DND-41 (cell line): ENCODE measurements around the gene THSD1.
"Not testable (repeated sequence)": the region's sequence is repeated elsewhere in the genome, so short reads cannot be mapped to it uniquely, and the experiment has no call there.

Experiments used
- ATAC-seq: fragments of 200-7000 bp; cut with Tn5 transposase; 3 replicates; pipeline ENCODE4 v1.9.1; 2021; ENCODE audit warnings: low read depth; ENCODE audit not compliant: insufficient read depth
- DNase-seq: peaks from one replicate; pipeline ENCODE4 v3.0.0-alpha.2; 2020
- H2AFZ ChIP-seq: 2 replicates; pipeline ENCODE4 v1.6.0; 2012; ENCODE audit warnings: low read depth, low read length
- H3K27ac ChIP-seq: 2 replicates; pipeline ENCODE4 v1.5.1; 2012; ENCODE audit warnings: low read length, inconsistent platforms
- H3K27me3 ChIP-seq: fragments of 200-600 bp; sonication (generic); 2 replicates; pipeline ENCODE4 v1.6.0; 2012; ENCODE audit warnings: low read length, mild to moderate bottlenecking, inconsistent platforms; ENCODE audit not compliant: insufficient read depth, poor library complexity
- H3K36me3 ChIP-seq: 2 replicates; pipeline ENCODE4 v1.5.1; 2012; ENCODE audit warnings: low read length, inconsistent platforms; ENCODE audit not compliant: insufficient read depth
- H3K4me1 ChIP-seq: 2 replicates; pipeline ENCODE4 v1.5.1; 2012; ENCODE audit warnings: mild to moderate bottlenecking, low read length; ENCODE audit not compliant: insufficient read depth
- H3K4me2 ChIP-seq: 2 replicates; pipeline ENCODE4 v1.6.0; 2012; ENCODE audit warnings: mild to moderate bottlenecking, moderate library complexity, low read length, inconsistent platforms; ENCODE audit not compliant: insufficient read depth
- H3K4me3 ChIP-seq, 2 experiments: fragments of 200-600 bp in 1 of 2; shearing (Covaris generic) in 1 of 2; 2 replicates each; pipeline ENCODE4 v1.5.1; 2012 to 2016; ENCODE audit warnings: inconsistent platforms in 2 of 2, low read length in 2 of 2, mild to moderate bottlenecking in 2 of 2, low read depth in 1 of 2, moderate library complexity in 1 of 2
- H3K79me2 ChIP-seq: 2 replicates; pipeline ENCODE4 v1.6.0; 2012; ENCODE audit warnings: low read length, inconsistent platforms; ENCODE audit not compliant: insufficient read depth
- H3K9ac ChIP-seq: 2 replicates; pipeline ENCODE4 v1.6.0; 2012; ENCODE audit warnings: low read depth, mild to moderate bottlenecking, inconsistent platforms, low read length, moderate library complexity
- H3K9me3 ChIP-seq: 2 replicates; pipeline ENCODE4 v1.5.1; 2012; ENCODE audit warnings: low read length, moderate library complexity, mild to moderate bottlenecking, inconsistent platforms; ENCODE audit not compliant: insufficient read depth, severe bottlenecking
- H4K20me1 ChIP-seq: 2 replicates; pipeline ENCODE4 v1.6.0; 2012; ENCODE audit warnings: low read length; ENCODE audit not compliant: insufficient read depth
- EZH2 ChIP-seq: IDR thresholded peaks from 3 replicates; pipeline ENCODE4 v1.6.1; 2012; ENCODE audit warnings: borderline replicate concordance, low read depth, mild to moderate bottlenecking, moderate library complexity, low read length, inconsistent platforms; ENCODE audit not compliant: severe bottlenecking
- TF ChIP-seq, protein P1 (sequence below): IDR thresholded peaks from 2 replicates; pipeline ENCODE4 v1.5.1; 2012; ENCODE audit warnings: borderline replicate concordance, low read length, moderate library complexity, mild to moderate bottlenecking; ENCODE audit not compliant: poor library complexity, severe bottlenecking; ENCODE audit errors: extremely low read depth

The THSD1 gene

DNA sequence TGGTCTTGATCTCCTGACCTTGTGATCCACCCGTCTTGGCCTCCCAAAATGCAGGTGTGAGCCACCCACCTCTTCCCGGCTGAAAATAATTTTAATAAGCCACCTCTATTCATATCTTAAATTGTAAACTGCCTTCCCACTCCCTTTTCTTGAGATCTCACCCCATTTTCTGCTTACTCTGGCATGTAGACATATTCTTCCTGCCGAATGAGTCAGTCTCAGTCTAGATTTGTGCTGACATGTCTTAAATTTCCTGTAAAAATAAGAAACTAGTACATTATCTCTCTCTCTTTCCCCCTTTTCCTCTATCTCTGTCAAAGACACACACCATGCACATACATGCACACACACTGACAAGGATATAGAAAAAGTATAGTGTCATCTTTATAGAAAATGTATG is 60.9 kb downstream of the THSD1 start:
- H3K9ac ChIP-seq = no peak overlapping the region
- no peak overlapping the region for H3K4me2 ChIP-seq
- H3K4me3 ChIP-seq = no peak overlapping the region
- H3K9me3 ChIP-seq = no peaks in the 10 kb centered on the region
- H2AFZ ChIP-seq = no peak overlapping the region
- DNase-seq (no peak), ATAC-seq (no peak)
- no peaks in the 10 kb centered on the region for H3K79me2 ChIP-seq
- H3K27me3 ChIP-seq = no peaks in the 10 kb centered on the region
- no peaks in the 10 kb centered on the region for H4K20me1 ChIP-seq
- no peaks in the 10 kb centered on the region for H3K4me1 ChIP-seq
- no peaks in the 10 kb centered on the region for H3K36me3 ChIP-seq
- no peak overlapping the region for H3K27ac ChIP-seq
- TF ChIP-seq EZH2 = no peak
- TF ChIP-seq, protein P1, sequence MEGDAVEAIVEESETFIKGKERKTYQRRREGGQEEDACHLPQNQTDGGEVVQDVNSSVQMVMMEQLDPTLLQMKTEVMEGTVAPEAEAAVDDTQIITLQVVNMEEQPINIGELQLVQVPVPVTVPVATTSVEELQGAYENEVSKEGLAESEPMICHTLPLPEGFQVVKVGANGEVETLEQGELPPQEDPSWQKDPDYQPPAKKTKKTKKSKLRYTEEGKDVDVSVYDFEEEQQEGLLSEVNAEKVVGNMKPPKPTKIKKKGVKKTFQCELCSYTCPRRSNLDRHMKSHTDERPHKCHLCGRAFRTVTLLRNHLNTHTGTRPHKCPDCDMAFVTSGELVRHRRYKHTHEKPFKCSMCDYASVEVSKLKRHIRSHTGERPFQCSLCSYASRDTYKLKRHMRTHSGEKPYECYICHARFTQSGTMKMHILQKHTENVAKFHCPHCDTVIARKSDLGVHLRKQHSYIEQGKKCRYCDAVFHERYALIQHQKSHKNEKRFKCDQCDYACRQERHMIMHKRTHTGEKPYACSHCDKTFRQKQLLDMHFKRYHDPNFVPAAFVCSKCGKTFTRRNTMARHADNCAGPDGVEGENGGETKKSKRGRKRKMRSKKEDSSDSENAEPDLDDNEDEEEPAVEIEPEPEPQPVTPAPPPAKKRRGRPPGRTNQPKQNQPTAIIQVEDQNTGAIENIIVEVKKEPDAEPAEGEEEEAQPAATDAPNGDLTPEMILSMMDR = no peak

DNA sequence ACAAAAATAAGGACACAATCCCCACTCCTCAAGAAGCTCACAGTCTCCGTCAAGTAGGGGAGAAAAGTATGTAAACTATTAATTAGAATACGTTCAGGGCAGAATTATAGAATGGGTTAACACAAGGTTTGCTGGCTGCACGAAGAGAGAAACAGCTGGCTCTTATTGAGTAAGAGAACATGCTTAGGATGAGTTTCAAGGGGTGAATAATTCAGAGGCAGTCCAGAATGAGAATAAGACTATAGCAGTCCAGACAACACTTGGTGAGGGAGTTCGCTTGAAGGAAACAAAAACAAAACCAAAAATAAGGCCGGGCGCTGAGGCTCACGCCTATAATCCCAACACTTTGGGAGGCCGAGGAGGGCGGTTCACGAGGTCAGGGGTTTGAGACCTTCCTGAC is 61.9 kb downstream of the THSD1 start:
- Histone ChIP-seq H3K9me3 (no peaks in the 10 kb centered on the region), H3K27me3 (no peaks in the 10 kb centered on the region), H4K20me1 (no peaks in the 10 kb centered on the region), H3K4me3 (no peak overlapping the region), H3K36me3 (no peaks in the 10 kb centered on the region), H3K79me2 (no peaks in the 10 kb centered on the region), H3K9ac (no peak overlapping the region), H2AFZ (no peak overlapping the region), H3K4me1 (no peaks in the 10 kb centered on the region), H3K4me2 (no peak overlapping the region), H3K27ac (no peak overlapping the region)
- ATAC-seq (no peak), DNase-seq (no peak)
- no peak for TF ChIP-seq EZH2
- TF ChIP-seq, protein P1 = no peak

DNA sequence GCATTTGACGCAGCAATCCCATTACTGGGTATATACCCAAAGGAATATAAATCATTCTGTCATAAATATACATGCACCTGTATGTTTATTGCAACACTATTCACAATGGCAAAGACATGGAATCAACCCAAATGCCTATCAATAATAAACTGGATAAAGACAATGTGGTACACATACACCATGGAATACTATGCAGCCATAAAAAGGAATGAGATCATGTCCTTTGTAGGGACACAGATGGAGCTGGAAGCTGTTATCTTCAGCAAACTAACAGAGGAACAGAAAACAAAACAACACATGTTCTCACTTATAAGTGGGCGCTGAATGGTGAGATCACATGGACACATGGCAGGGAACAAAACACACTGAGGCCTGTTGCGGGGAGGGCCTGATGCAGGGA is 63.8 kb downstream of the THSD1 start:
- DNase-seq, H3K4me1 ChIP-seq, H3K79me2 ChIP-seq, H3K4me3 ChIP-seq, H3K36me3 ChIP-seq, H4K20me1 ChIP-seq, H3K27me3 ChIP-seq, H3K4me2 ChIP-seq, H3K9ac ChIP-seq, H3K27ac ChIP-seq, ATAC-seq, H3K9me3 ChIP-seq, H2AFZ ChIP-seq: not testable (repeated sequence)

DNA sequence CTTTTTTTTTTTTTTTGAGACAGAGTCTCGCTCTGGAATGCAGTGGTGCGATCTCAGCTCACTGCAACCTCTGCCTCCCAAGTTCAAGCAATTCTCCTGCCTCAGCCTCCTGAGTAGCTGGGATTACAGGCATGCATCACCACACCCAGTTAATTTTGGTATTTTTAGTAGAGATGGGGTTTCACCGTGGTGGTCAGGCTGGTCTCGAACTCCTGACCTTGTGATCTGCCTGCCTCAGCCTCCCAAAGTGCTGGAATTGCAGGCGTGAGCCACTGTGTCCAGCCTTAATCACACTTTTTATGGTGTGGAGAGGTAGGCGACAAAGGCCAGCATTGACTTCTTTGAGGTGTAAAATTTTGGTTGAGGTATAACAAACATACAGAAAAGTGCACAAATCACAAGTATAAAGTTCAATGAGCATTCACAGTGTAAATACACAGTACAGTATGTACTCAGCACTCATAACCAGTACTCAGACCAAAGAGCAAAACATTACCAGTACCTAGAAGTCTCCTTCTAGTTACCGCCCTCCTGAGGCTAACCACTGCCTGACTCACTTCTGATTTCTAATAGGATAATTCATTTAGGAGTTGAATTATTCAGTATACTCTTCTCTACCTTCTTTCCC is 68.0 kb downstream of the THSD1 start:
- not testable (repeated sequence) for DNase-seq, ATAC-seq, H3K4me3 ChIP-seq

DNA sequence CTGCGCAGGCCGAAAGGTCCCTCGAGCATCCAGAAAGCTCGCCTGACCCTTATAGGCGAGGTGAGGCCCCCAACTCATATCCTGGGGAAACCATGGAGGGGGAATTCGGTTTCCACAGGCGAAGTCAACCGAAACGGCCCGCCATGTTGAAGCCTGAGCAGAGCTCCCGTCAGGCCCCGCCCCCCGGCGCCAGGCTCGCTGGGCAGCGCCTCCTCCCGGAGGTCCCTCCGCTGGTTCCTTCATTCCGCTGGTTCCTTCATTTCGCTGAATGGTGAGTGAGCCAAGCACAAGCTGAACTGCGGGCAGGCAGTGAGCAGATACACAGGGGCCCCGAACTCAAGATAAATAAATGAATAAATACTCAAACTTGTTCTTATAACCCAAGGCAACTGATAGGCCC is 71.9 kb downstream of the THSD1 start:
- not testable (repeated sequence) for H3K4me3 ChIP-seq, H3K36me3 ChIP-seq, DNase-seq, H3K4me1 ChIP-seq, H3K79me2 ChIP-seq, H3K9ac ChIP-seq, ATAC-seq, H4K20me1 ChIP-seq, H3K27me3 ChIP-seq, H3K4me2 ChIP-seq, H3K9me3 ChIP-seq, H2AFZ ChIP-seq, H3K27ac ChIP-seq

More for the DNA sequence above, 68.0 kb downstream of the THSD1 start:
- not testable (repeated sequence) for H3K27me3 ChIP-seq, H3K4me2 ChIP-seq, H3K36me3 ChIP-seq, H3K9ac ChIP-seq, H4K20me1 ChIP-seq, H3K79me2 ChIP-seq, H2AFZ ChIP-seq, H3K9me3 ChIP-seq, H3K4me1 ChIP-seq, H3K27ac ChIP-seq

DNA sequence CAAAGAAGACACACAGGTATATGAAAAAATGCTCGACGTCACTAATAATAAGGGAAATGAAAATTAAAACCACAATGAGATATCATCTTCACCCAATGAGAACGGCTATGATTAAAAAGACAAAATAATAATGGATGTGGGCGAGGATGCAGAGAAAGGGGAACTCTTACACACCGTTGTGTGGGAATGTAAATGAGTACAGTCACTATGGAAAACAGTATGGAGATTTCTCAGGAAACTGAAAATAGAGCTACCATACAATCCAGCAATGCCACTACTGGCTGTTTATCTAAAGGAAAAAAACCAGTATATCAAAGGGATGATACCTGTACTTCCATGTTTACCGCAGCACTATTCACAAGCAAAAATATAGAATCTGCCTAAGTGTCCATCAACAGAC is 74.1 kb downstream of the THSD1 start:
- not testable (repeated sequence) for H3K4me1 ChIP-seq, H3K36me3 ChIP-seq, H3K27me3 ChIP-seq, H3K27ac ChIP-seq, ATAC-seq, DNase-seq, H3K4me2 ChIP-seq, H4K20me1 ChIP-seq, H3K9me3 ChIP-seq, H2AFZ ChIP-seq, H3K79me2 ChIP-seq, H3K9ac ChIP-seq, H3K4me3 ChIP-seq
